Activated T-cell treated with anti-CD3 and anti-CD28 coated beads, Interleukin-2, amount 50 U/mL, for 48 hours (primary cell): ENCODE data around the gene IFNLR1.

Experiments
- DNase-seq, 2 experiments: peaks; one replicate each; pipeline ENCODE4 v3.0.0-alpha.2; 2020

Gene IFNLR1

DNA sequence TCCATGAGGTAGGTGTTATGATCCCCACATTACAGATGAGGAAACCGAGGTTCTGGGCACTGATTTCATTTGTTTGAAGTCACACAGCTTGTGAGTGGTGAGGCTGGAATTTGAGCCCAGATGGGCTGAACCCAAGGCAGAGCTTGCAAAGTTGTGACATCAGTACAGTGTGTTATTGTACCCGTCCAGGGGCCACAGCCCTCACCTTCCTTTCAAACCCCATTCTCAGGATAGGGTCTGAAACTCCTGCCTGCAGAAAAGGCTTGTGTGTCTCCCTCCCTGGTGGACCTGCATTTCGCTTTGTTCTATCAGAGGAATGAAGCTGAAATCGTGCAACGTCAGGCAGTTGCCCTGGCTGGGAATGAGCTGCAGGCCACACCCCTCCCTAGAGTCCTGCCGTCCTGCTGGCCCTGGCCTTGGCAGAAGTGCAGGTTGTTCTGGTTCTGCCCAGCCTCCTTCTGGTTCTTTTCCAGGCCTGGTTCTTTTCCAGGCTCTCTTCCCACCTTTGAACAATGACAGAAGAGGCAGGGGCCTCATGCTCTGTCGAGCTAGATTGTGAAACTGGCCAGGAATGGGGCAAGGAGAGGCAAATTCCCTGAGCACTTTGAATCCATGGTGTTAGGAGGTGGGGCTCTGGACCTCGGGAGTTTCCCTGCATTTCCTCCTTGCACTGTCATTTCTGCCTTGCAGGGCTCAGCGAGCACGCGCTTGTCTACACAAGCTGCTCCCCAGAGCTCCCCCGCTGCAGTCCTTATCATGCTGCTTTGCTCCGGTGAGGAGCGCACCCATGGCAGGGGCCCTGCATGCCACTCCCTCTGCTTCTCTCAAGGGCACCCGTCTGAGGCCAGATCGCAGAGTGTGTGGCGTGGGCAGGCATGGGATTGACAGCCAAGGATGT, 67.0 kb downstream of the IFNLR1 start:
- DNase-seq = no peak

DNA sequence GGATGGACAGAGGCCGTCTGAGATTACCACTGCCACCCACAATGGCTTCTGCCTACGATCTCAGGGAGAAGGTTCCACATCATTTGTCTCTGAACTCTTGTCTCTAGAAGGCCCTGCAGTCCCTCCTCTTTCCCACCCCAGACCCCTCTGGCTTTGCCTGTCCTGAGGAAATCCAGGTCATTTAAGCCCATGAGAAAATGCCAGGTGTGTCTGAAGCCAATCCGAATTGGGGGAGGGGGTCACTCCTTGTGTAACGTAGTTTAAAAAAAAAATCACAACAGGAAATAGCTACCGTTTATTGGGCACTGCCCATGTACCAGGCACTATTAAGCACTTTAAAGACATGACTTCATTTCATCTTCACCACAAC, 67.6 kb downstream of the IFNLR1 start:
- no peak for DNase-seq

- DNase-seq = no peak
Observed at GRCh38 chr1:24118410-24119242, 68.5 kb downstream of the IFNLR1 start.

GRCh38 chr1:24117722-24118409, 69.2 kb downstream of the IFNLR1 start:
- no peak for DNase-seq

DNA sequence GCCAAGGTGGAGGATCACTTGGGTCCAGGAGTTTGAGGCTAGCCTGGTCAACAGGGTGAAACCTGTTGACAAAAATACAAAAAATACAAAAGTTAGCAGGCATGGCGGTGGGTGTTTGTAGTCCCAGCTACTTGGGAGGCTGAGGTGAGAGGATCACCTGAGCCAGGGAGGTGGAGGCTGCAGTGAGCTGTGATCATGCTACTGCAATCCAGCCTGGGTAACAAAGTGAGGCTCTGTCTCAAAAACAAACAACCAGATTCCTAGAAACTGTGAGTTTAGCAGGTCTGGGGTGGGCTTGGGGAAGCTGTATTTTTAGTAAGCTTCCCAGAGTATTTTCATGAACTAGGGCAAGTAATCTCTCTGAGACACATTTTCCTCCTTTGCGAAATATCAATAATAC, 70.0 kb downstream of the IFNLR1 start:
- DNase-seq = no peak

GRCh38 chr1:24114753-24115152, 72.3 kb downstream of the IFNLR1 start:
- no peak for DNase-seq

- no peak for DNase-seq
Observed at GRCh38 chr1:24113641-24114033, 73.5 kb downstream of the IFNLR1 start.

DNA sequence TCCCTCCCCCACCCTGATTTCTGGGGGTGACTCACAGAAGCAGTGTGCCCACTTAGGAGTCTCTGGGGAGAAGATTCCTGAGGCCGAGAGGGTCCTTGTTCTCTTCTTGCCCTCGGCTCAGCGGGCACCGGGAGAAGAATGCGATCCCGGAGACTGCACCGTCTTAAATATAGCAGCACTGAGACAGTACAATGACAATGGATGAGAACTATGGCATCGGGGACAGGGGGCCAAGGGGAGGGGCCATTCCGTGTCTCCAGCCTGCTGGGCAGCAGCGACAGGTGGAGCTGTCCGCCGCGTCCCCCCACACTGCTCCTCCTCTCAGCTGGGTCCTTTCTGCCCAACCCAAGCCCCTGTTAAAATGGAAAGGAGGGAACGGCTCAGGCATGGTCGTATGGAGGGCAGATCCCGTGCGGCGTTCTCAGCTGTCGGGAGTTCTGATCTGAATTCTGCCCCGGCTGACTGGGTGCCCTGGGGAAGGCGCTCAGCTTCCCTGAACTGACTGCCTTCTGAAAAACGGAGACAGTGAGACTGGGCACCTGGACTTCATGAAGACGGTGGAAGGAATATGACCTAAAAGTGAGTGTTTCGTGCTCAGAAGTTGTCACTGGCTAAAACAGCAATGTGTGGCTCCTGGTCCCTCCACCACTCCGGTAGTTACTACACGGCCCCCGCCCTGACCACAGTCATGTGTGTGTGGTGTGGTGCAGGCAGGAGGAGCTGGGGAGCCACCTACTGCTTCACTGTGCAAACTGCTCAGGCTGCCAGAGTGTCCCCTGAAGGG, 74.9 kb downstream of the IFNLR1 start, which contains the start of gene MYOM3:
TSS of gene MYOM3 (minus strand) at position 140 of the 784 bp plus-strand sequence. CDS start 3,499 bp downstream, outside the sequence.
- DNase-seq = peak; percentile 68 to 72

DNA sequence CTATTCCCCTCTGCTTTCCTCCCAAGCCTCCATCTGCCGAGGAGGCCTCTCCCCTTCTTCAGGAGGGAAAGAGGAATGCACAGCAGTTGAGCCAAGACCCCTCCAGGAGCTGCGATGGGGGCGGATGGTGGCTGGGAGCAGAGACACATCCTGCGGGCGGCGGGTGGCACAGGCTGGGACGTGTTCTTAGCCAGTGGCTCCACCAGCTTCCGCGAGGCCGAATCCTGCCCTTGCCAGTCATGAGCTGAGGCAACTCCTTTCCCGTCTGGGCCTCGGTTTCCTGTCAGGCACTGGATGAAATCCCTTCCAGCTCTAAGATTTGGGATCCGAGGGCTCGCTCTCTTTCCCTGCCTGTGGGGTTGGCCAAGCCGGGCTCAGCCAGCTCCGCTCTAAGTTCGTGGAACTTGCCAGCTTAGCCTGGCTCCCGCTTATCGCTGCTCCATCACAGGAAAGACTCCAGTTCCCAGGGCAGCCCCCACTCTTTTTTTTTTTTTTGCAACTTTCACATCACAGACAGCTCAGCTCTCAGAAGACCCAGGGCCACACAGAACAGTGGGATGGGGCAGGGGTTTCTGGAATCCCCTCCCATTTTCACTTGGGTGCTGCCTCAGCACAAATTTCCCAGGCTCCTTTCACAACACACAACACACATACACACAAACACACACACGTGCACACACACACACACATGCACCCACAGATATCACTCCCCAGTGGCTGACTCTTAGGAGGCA, 75.7 kb downstream of the IFNLR1 start:
- no peak for DNase-seq

GRCh38 chr1:24110642-24111261, 76.3 kb downstream of the IFNLR1 start:
- DNase-seq = no peak

- DNase-seq = no peak
Observed at GRCh38 chr1:24109686-24110475, 77.2 kb downstream of the IFNLR1 start.

DNA sequence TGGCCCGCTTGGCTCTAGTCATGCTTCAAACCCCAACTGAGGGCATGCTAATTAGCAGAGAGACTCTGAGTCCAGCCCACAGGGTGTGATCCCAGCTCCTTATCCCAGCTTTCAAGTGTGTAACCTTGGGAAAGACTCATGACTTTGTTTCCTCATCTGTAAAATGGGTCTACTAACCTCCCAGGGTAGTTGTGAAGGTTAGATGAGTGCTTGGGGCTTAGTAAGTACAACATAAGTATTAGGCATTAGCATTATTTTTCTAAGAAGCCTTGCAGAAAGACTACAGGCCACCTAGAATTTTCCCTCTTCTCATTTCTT, 78.0 kb downstream of the IFNLR1 start:
- DNase-seq = no peak

DNA sequence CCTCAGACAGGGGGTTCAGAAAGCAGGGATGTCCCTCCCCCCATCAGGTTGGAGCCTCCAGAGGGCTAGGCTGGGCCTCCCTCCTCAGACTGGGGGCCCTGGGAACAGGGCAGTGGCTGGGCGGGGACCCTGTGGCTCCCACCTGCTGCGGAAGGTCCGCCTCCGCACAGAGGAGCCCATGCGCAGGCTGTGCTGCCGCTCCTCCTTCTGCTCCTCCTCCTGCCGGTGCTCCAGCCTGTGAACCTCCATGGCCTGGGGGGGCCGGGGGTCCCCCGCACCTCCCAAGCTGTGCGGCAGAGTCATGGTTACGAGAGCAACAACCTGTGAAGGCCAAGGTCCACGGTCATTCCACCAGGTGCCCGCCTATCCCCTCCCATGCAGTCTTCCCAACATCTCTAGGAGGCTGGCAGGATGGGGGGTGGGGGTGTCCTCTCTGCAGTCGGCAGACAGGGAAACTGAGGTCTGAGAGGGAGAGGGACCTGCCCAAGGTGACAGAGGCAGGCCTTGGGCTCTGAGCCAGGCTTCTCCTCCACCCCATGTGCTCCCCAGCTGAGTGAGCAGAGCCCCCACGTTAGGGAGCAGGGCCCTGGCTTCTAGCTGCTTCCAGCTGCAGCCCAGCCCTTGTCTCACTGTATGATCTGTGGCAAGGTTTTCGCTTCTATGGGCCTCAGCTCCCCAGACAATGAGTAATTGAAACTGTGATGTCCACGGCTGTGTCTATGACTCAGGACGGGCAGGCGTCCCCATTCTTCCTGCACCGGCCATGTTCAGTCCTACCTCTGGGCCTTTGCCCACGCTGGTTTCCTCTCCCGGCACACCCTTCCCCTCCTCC, 78.5 kb downstream of the IFNLR1 start:
- peak in 1 of 2 experiments; percentile 35 for DNase-seq

GRCh38 chr1:24107462-24108138, 79.5 kb downstream of the IFNLR1 start:
- DNase-seq = no peak

DNA sequence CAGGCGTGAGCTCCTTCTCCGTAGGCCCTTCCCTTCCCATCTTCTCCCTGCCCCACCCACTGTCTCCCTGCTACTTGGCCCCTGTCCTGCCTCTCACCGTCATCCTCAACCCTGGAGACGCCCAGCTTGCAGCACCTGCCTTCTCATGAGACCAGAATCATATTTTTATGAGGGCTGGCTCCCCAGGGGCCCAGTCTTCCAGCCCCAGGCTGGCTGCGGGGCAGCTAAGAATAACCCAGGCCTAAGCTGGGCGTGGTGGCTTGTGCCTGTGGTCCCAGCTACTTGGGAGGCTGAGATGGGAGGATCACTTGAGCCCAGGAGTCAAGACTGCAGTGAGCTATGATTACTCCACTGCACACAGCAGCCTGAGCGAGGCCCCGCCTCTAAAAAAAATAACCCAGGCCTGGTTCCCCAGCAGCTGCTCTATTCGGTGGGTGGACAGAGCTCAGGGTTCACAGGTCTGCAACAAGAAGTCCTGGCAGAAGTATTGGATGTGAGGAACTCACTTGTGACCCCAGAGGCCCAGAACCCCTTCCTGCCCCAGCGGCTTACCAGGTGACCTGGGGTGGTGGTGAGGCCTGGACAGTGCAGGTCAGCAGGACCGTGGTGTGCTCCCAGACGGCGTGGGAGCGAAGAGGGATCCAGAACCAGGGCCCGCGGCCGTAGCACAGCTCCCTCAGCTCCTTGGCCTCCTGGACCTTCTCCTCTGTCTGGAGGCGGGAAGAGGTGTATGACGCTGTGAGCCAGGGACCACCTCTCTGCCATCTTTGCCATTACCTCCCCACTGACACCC, 81.5 kb downstream of the IFNLR1 start:
- DNase-seq = no peak

- DNase-seq = no peak
Observed at GRCh38 chr1:24104854-24105253, 82.2 kb downstream of the IFNLR1 start.
